T-helper 9 cell (primary cell): Measurements from ENCODE around the gene CXorf58.
A peak's percentile ranks its signal among the peaks of the same experiment; 100 is the strongest.

ENCODE experiments used
- DNase-seq: peaks from one replicate; pipeline ENCODE4 v3.0.0-alpha.2; 2020

CXorf58 gene

GRCh38 chrX:23901060-23901459 is 6.7 kb upstream of the CXorf58 start:
- no peak for DNase-seq

GRCh38 chrX:23901805-23902204 is 6.0 kb upstream of the CXorf58 start:
- DNase-seq: no peak

DNA sequence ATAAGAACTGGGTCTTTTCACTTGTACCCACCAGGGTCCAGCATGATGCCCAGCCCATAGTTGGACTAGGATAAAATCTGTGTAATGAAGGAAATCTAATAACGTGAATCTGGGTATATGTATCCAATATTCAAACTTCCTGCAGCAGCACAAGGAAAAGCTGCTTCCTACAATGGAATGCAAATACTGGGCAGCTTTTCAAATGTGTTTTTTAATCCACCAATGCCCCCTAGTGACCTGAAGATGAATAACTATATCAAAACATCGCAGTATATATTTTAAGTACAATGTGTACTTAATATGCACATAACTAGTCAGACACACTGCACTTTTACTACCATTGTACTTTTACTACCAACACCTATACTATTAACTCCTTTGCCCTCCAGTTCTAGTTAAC is 5.4 kb upstream of the CXorf58 start:
- no peak for DNase-seq

- DNase-seq: no peak
Observed at GRCh38 chrX:23904096-23904495, 3.7 kb upstream of the CXorf58 start.

DNA sequence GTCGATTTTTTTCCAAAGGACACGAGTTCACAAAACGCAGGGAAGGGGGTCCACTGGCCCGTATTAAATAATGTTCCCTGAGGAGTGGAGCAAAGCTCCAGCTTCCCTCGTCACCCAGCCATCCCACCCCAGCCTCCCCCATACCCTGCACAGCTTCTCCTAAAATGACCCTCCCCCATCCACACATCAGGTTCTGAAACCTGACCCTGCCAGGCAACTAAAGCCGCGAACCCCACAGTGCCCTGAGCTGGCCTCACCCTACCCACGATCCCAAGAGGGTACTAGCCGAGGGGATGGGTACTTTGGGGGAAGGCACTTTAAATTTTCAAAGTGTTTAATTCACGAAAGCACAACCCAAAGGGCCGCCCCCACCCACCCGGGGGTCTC is 702 bp upstream of the CXorf58 start:
- DNase-seq: no peak

DNA sequence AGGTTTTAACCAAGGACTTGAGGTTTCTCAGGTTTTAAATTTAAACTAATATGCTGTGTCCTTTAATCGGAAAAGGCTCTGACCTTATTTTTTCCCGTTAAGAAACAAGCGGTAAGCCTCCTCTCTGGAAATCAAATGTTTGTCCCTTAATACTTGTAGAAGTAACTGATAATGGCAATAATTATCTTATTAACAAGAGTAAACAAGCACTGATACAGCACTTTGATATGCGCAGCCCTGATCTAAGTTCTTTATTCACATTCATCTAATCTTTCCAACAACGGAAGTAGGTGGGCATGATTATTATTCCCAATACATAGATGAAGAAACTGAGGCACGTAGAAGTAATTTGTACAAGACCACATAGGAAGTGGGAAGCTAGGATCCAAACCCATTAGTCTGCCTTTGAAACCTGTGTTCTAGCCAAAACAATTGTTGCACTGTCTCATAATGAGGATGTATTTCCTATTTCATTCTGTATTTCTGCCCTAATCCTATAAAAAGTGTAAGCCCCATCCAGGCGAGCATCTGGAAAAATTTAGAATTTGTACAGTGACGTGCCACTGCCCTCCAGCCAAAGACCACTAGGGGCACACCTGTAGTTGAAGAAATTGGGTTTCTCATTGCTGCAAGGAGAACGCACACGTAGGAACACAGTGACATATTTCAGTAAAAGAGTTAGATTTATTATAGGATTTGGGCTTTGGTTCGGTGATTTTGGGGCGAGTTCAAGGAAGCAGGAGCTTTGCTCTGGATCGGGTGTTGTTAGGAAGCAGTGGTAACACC is 606 bp downstream of the CXorf58 start:
- no peak for DNase-seq

DNA sequence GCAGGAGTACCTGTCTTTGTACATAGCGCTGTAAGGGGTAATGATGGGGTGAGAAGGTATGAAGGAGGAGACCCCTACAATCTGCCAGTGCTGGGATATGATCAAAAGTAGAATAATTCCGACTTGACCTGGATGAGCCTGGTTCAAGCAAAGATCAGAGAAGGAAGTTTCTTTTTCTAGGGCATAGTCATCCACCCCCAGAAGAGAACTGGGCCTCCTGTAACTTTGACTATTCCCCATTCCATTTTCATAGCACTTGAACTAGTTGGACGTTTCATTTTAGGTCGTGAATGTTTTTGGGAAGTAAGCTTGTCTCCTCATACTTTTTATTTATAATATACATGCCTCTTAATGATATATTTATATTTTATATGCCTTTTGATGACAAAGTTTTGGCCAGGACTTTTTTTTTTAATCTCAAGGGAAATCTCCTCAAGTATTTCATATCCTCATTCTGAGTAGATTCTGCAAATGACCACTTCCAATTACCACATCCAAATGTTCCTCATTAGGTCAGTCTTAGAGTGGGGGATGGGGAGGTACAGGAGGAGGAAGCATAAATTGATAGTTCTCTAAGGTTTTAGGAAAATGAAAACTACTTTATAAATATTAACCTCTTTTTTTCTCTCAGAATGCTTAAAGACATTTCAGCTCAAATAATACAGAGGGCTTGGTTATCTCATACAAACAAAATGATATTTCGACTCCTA is 3.5 kb downstream of the CXorf58 start:
- no peak for DNase-seq

GRCh38 chrX:23919148-23919547 is 11.3 kb downstream of the CXorf58 start:
- no peak for DNase-seq

GRCh38 chrX:23919706-23920320 is 12.0 kb downstream of the CXorf58 start:
- no peak for DNase-seq

DNA sequence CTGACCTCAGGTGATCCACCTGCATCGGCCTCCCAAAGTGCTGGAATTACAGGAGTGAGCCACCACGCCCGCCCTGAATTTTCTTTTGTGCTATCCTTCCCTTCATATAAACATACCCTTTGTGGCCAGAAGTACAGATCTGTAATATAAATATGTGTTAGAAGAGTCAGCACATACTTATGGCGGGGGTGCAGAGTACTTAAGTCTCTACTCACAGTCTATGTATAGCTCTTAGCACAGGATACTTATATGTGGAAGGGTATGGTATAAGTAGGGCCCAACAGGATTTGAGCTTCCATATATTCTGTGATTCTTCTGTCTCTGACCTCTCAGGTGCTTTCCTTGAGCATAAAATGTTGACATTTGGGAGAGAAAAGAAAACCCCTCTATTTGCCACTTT is 18.2 kb downstream of the CXorf58 start:
- no peak for DNase-seq

GRCh38 chrX:23930894-23931604 is 23.2 kb downstream of the CXorf58 start:
- DNase-seq: no peak

- DNase-seq: no peak
Observed at GRCh38 chrX:23932046-23932445, 24.2 kb downstream of the CXorf58 start.

GRCh38 chrX:23935106-23935505 is 27.3 kb downstream of the CXorf58 start:
- no peak for DNase-seq

DNA sequence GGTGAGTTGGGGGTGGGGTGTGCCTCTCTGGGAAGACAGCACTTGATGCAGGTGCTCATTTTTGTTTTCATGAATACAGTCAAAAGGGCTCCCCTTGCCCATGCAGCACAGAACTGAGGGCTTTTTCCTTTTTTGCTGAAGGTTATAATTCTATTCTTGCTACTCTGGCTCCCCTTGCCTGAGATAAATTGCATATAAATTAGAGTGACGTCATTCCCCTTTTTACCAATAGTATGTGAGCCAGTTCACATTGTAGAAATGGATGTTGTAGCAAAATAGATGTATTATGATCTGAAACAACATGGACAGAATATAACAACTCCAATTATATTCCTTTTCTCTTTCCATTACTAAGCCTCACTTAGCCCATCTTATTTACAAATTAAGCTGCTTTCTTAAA is 28.4 kb downstream of the CXorf58 start:
- DNase-seq: no peak

DNA sequence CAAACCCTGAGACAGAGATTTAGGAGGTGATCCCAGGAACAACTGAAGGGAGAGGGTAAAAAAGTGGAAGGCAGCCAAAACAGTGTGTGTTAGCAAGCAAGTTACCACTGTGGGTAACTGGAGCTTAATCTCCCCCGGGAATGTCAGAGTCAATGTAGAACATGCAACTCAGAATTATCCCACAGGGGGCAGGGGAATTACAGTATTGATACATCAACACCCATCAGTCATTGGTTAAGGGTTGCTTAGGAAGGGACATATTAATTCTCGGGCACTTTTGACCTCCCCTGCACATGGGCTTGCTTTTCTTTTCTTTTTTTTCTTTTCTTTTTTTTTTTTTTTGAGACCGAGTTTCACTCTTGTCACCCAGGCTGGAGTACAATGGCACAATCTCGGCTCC is 29.3 kb downstream of the CXorf58 start:
- DNase-seq: no peak

DNA sequence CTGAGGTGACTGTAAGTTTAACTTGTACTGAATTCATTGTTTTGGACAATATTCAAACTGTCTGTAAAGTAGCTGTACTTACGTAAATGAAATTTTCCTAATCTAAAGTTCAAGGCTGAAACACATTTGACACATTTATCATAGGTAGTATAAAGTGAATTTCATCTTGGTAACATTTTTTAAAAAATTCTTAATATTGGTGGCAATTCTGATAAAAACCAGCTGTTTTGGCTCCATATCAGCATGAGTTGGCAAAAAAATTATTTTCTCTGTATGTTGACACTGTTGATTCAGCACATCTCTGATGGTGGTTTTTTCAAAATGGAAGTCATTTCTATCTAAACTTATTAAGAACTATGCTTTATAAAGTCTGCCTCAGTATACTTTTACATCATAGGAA is 30.9 kb downstream of the CXorf58 start:
- DNase-seq: no peak

GRCh38 chrX:23939203-23939602 is 31.4 kb downstream of the CXorf58 start:
- no peak for DNase-seq

DNA sequence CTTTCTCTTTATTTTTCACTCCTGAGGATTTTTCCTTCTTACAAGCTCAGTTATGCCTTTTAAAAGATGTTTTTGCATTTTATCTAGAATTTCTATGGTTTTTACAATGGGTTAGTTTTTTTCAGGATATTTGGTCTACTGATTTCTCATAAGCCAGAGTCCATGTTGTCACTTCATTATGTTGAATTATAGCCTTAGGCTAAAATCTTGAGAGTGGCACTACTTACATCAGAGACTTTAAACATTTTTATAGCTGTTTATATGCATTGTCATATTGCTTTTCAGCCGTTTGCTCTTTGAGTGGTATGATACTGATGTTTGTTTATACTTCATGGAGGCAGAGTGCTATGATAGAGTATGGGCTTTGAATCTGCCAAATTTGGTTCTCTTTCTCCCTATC is 36.4 kb downstream of the CXorf58 start:
- DNase-seq: no peak

- DNase-seq: no peak
Observed at GRCh38 chrX:23945206-23945605, 37.4 kb downstream of the CXorf58 start.

DNA sequence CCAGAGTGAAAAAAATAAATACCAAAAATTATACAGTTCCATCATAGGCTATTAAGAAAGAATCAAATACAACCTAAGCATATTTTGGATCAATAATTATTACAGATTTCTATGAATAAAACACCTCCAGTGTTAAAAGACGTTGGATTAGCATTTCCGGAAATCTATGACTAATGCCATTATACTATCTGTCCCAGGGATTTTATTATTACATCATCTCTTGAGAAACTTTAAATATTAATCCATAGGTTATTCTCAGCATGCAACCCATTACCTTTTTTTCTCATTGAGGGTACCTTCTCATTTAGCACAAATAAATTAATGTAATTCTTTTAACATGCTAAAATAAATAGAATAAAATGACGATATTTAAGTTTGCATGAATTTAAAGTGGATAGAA is 44.6 kb downstream of the CXorf58 start:
- DNase-seq: no peak

- peak; percentile 4 for DNase-seq
Observed at GRCh38 chrX:23952984-23953907, 45.4 kb downstream of the CXorf58 start.

- DNase-seq: no peak
Observed at GRCh38 chrX:23953908-23954269, 46.1 kb downstream of the CXorf58 start.
